Measurements from ENCODE around the gene ZNF669.

ZNF669 gene

GRCh38 chr1:247110627-247111258 lies 6.6 kb upstream of the ZNF669 start:
- no peak for DNase-seq

GRCh38 chr1:247107694-247108093 lies 3.5 kb upstream of the ZNF669 start:
- DNase-seq, result no peak

- DNase-seq, result no peak
Measured at GRCh38 chr1:247105966-247106365, 1.8 kb upstream of the ZNF669 start.

GRCh38 chr1:247104965-247105364 lies 809 bp upstream of the ZNF669 start:
- DNase-seq, result no peak

- DNase-seq, result no peak
Measured at GRCh38 chr1:247102381-247102780, 1.8 kb downstream of the ZNF669 start.

- DNase-seq, result no peak
Measured at GRCh38 chr1:247100676-247101279, 3.4 kb downstream of the ZNF669 start.

GRCh38 chr1:247096958-247097357 lies 7.2 kb downstream of the ZNF669 start:
- no peak for DNase-seq

GRCh38 chr1:247096544-247096943 lies 7.6 kb downstream of the ZNF669 start:
- no peak for DNase-seq

GRCh38 chr1:247096112-247096511 lies 8.0 kb downstream of the ZNF669 start:
- DNase-seq, result no peak

GRCh38 chr1:247090455-247090854 lies 13.7 kb downstream of the ZNF669 start:
- DNase-seq, result no peak

GRCh38 chr1:247089616-247090375 lies 14.4 kb downstream of the ZNF669 start:
- no peak for DNase-seq

GRCh38 chr1:247088967-247089366 lies 15.2 kb downstream of the ZNF669 start:
- no peak for DNase-seq

GRCh38 chr1:247087256-247087655 lies 16.9 kb downstream of the ZNF669 start:
- no peak for DNase-seq

- no peak for DNase-seq
Measured at GRCh38 chr1:247085310-247085709, 18.8 kb downstream of the ZNF669 start.

- no peak for DNase-seq
Measured at GRCh38 chr1:247084771-247085170, 19.4 kb downstream of the ZNF669 start.

- no peak for DNase-seq
Measured at GRCh38 chr1:247079141-247079874, 24.8 kb downstream of the ZNF669 start.

GRCh38 chr1:247078258-247079140 lies 25.7 kb downstream of the ZNF669 start, which contains the start of gene ZNF670:
Gene ZNF670, minus strand, starts transcription at chr1:247078811. Its CDS starts 215 bp downstream, at chr1:247078596.
- DNase-seq, result peak; percentile 92

GRCh38 chr1:247077876-247078257 lies 26.3 kb downstream of the ZNF669 start:
- no peak for DNase-seq

GRCh38 chr1:247077213-247077612 lies 26.9 kb downstream of the ZNF669 start:
- DNase-seq, result no peak

GRCh38 chr1:247070645-247071044 lies 33.5 kb downstream of the ZNF669 start:
- no peak for DNase-seq

GRCh38 chr1:247064304-247064703 lies 39.9 kb downstream of the ZNF669 start:
- DNase-seq, result no peak

GRCh38 chr1:247060771-247061170 lies 43.4 kb downstream of the ZNF669 start:
- DNase-seq, result no peak
